HepG2 (cell line): Measurements from ENCODE around the gene KCNJ4. TPM values are rescaled to one million over a fixed set of nuclear protein-coding genes. Genes with fewer than 3 reads are reported as not detected.
A peak's percentile ranks its signal among the peaks of the same experiment; 100 is the strongest.

Experiments
- ATAC-seq: fragments of 200-7000 bp; cut with Tn5 transposase; 3 replicates; pipeline ENCODE4 v1.9.1; 2020; ENCODE audit warnings: mild to moderate bottlenecking, moderate library complexity
- BruUV-seq: library from RNA; stranded (reverse); fragments of 400-500 nt; replicated peaks from 2 replicates; lab custom pipeline; 2021; lab: Mats Ljungman, UMichigan
- CTCF ChIA-PET: fragments of 300-600 bp; formaldehyde crosslinking; extraction: SDS; loops from one replicate; lab custom pipeline; 2021; ENCODE audit warnings: low total read pairs, inconsistent platforms, low intra/inter-chr PET ratio; lab: Yijun Ruan, JAX
- POLR2A ChIA-PET: fragments of 350-600 bp; sonication (Branson Sonifier 250); formaldehyde crosslinking; loops from one replicate; lab custom pipeline; 2020; ENCODE audit warnings: antibody characterized with exemption, inconsistent platforms; lab: Yijun Ruan, JAX
- DNase-seq: peaks from one replicate; pipeline ENCODE4 v3.0.0-alpha.2; 2015; ENCODE audit warnings: low spot score
- FAIRE-seq: peaks from 3 replicates; lab custom pipeline; 2011; peaks lifted over from hg19 to GRCh38; lab: Jason Lieb, UNC
- H2AFZ ChIP-seq: one replicate; pipeline ENCODE4 v1.6.1; 2011; ENCODE audit warnings: low read length, inconsistent platforms
- H3K27ac ChIP-seq: fragments of 300-600 bp; 3 replicates; pipeline ENCODE4 v1.8.0; 2011; ENCODE audit warnings: mixed run types, mild to moderate bottlenecking, mixed read lengths, low read length, inconsistent platforms; ENCODE audit not compliant: insufficient read depth; ENCODE audit errors: extremely low read length
- H3K27me3 ChIP-seq, 2 experiments: fragments of 200-600 bp in 1 of 2; 2 replicates in 1 of 2; 3 replicates in 1 of 2; pipeline versions ENCODE4 v1.6.0 to v1.8.0; 2011; ENCODE audit warnings: low read length in 2 of 2, mild to moderate bottlenecking in 2 of 2, moderate library complexity in 2 of 2, inconsistent platforms in 1 of 2; ENCODE audit not compliant: insufficient read depth in 2 of 2, control insufficient read depth in 1 of 2
- H3K36me3 ChIP-seq, 2 experiments: fragments of 200-600 bp in 1 of 2; replicated peaks in 1 of 2; 2 replicates in 1 of 2; 3 replicates in 1 of 2; pipeline versions ENCODE4 v1.5.1 to v1.8.0; 2011; ENCODE audit warnings: low read length in 2 of 2, inconsistent platforms in 1 of 2; ENCODE audit not compliant: insufficient read depth in 2 of 2, control insufficient read depth in 1 of 2
- H3K4me1 ChIP-seq: 2 replicates; pipeline ENCODE4 v1.5.1; 2012; ENCODE audit warnings: low read length, inconsistent platforms; ENCODE audit not compliant: insufficient read depth
- H3K4me2 ChIP-seq: 2 replicates; pipeline ENCODE4 v1.6.0; 2011; ENCODE audit warnings: low read depth, low read length, inconsistent platforms
- H3K4me3 ChIP-seq, 3 experiments: fragments of 200-600 bp in 1 of 3; sonication (generic), shearing (Covaris generic) in 1 of 3; replicated peaks in 1 of 3; 2 replicates each; pipeline ENCODE4 v1.5.1; 2011 to 2016; ENCODE audit warnings: low read length in 3 of 3, inconsistent platforms in 2 of 3, low read depth in 2 of 3, mild to moderate bottlenecking in 2 of 3, control low read depth in 1 of 3, mixed read lengths in 1 of 3; ENCODE audit not compliant: insufficient read depth in 1 of 3
- H3K79me2 ChIP-seq: one replicate; pipeline ENCODE4 v1.6.1; 2011; ENCODE audit warnings: low read length, inconsistent platforms; ENCODE audit not compliant: insufficient read depth
- H3K9ac ChIP-seq: 2 replicates; pipeline ENCODE4 v1.6.0; 2011; ENCODE audit warnings: mild to moderate bottlenecking, low read depth, low read length, inconsistent platforms; ENCODE audit not compliant: insufficient read depth
- H3K9me3 ChIP-seq: 2 replicates; pipeline ENCODE4 v1.5.1; 2012; ENCODE audit warnings: mild to moderate bottlenecking, low read length
- H4K20me1 ChIP-seq: 2 replicates; pipeline ENCODE4 v1.6.0; 2011; ENCODE audit warnings: inconsistent platforms, mild to moderate bottlenecking, low read length, moderate library complexity; ENCODE audit not compliant: insufficient read depth
- AKNA ChIP-seq: sonication (generic); formaldehyde crosslinking; IDR thresholded peaks from 2 replicates; pipeline ENCODE4 v1.4.0; 2020; ENCODE audit warnings: missing genetic modification reagents, borderline replicate concordance
- CENPX ChIP-seq: sonication (generic); formaldehyde crosslinking; IDR thresholded peaks from 2 replicates; pipeline ENCODE4 v1.9.0; 2021; ENCODE audit warnings: mild to moderate bottlenecking, missing genetic modification reagents, moderate library complexity
- POLR2A ChIP-seq, 2 experiments: IDR thresholded peaks; 2 replicates each; pipeline ENCODE4 v1.6.1; 2011; ENCODE audit warnings: low read depth in 2 of 2, low read length in 2 of 2, mild to moderate bottlenecking in 1 of 2, moderate library complexity in 1 of 2; ENCODE audit not compliant: insufficient read depth in 1 of 2
- POLR2AphosphoS5 ChIP-seq: IDR thresholded peaks from 2 replicates; pipeline ENCODE4 v1.6.1; 2012; ENCODE audit warnings: low read depth, low read length
- POLR2G ChIP-seq: fragments of 200-400 bp; formaldehyde crosslinking; IDR thresholded peaks from 2 replicates; pipeline ENCODE4 v1.6.1; 2018; ENCODE audit warnings: mild to moderate bottlenecking, low read depth, low read length, moderate library complexity
- RBM22 ChIP-seq: fragments of 200-400 bp; formaldehyde crosslinking; optimal IDR thresholded peaks from 2 replicates; pipeline ENCODE3; 2017; ENCODE audit warnings: mild to moderate bottlenecking, low read length, moderate library complexity
- SPEN ChIP-seq: sonication (generic); formaldehyde crosslinking; IDR thresholded peaks from 2 replicates; pipeline ENCODE4 v1.5.1; 2020; ENCODE audit warnings: low read depth, mild to moderate bottlenecking, missing genetic modification reagents
- SSRP1 ChIP-seq: IDR thresholded peaks from 2 replicates; pipeline ENCODE4 v1.6.1; 2016; ENCODE audit warnings: control low read depth
- YEATS2 ChIP-seq: sonication (generic); formaldehyde crosslinking; IDR thresholded peaks from 2 replicates; pipeline ENCODE4 v1.4.0; 2020; ENCODE audit warnings: missing genetic modification reagents, borderline replicate concordance
- ZC3H13 ChIP-seq: sonication (generic); formaldehyde crosslinking; IDR thresholded peaks from 2 replicates; pipeline ENCODE4 v1.8.1; 2023; ENCODE audit warnings: mild to moderate bottlenecking, missing genetic modification reagents, moderate library complexity
- ZNF766 ChIP-seq: sonication (generic); formaldehyde crosslinking; IDR thresholded peaks from 2 replicates; pipeline ENCODE4 v1.5.0; 2020; ENCODE audit warnings: missing genetic modification reagents, borderline replicate concordance
- WGBS: methylation state at CpG from one replicate; pipeline ENCODE4 v1.1.6; 2017; ENCODE audit warnings: low lambda C conversion rate; 5-methylcytosine and 5-hydroxymethylcytosine counted together
- in situ Hi-C: cut with HindIII; loops from 2 replicates; pipeline ENCODE4 v1.10.0; 2017; ENCODE audit warnings: low pct_unique_long_range_greater_than_20kb; ENCODE audit not compliant: extremely low pct_ligation_motif_present
- intact Hi-C: fragments of 100-400 bp; cut with micrococcal nuclease; formaldehyde crosslinking; loops from one replicate; pipeline ENCODE4 v1.10.0; 2022; ENCODE audit not compliant: unreplicated experiment
- polyA plus RNA-seq, 8 experiments: library from polyadenylated mRNA; depleted of rRNA in 3 of 8; stranded (reverse) in 7 of 8; unstranded in 1 of 8; fragments of >200 nt; fragmentation: Illumina TruSeq in 4 of 8; extraction: Trizol in 4 of 8; gene quantifications; 2 replicates each; pipeline versions ENCODE4 v1.2.1 to v1.2.3, GENCODE V29; 2011 to 2016; ENCODE audit warnings: low read depth in 4 of 8, missing spikeins in 1 of 8, mixed read lengths in 1 of 8; ENCODE audit not compliant: insufficient read depth in 1 of 8
- total RNA-seq, 5 experiments: library from RNA; depleted of rRNA; stranded (reverse); fragments of >200 nt; fragmentation: Illumina TruSeq; extraction: Trizol; gene quantifications; 2 replicates each; pipeline ENCODE4 v1.2.3, GENCODE V29; 2016; ENCODE audit warnings: low read depth in 1 of 5

KCNJ4 gene
- total and polyA plus RNA-seq, 2 of the 13 experiments (the other 11 are each of a cell fraction or from before 2014, with no cell fraction given), result not detected

- POLR2A ChIA-PET, result interaction anchor here (0.6 to 2.2 kb wide), 2 partner anchors 8 to 13 kb away, joined by 3 to 18 read pairs; no protein-coding TSS in a partner anchor
These were observed 27.8 kb upstream of the KCNJ4 start for GRCh38 chr22:38482662-38483308.

More at GRCh38 chr22:38482662-38483308, 27.8 kb upstream of the KCNJ4 start:
- H3K27ac ChIP-seq, result no peak overlapping the region
- FAIRE-seq (no peak), ATAC-seq (no peak), DNase-seq (no peak)
- H3K79me2 ChIP-seq, result no peaks in the 10 kb centered on the region
- WGBS, result 100% methylated on average over 6 of the region's 6 CpGs
- no peaks in the 10 kb centered on the region for H3K9me3 ChIP-seq
- intact Hi-C loops (no loop called here), in situ Hi-C loops (no loop called here)
- no peak overlapping the region for H3K9ac ChIP-seq
- no peak overlapping the region for H3K4me2 ChIP-seq
- TF ChIP-seq POLR2G (peak; percentile 67), POLR2A (IDR thresholded peaks at IDR 0.05; ENCODE audit: insufficient read depth in 1 of 2, low read depth in 2 of 2, low read length in 2 of 2) (peak; percentile 23 to 37; a peak in 2 of 4 replicates), AKNA (CRISPR knock-in tag) (no peak), SSRP1 (CRISPR knock-in tag) (0 out of 2 replicates have a peak, but pooled peaks have one; percentile 48), POLR2AphosphoS5 (0 out of 2 replicates have a peak, but pooled peaks have one; percentile 2), YEATS2 (no peak), ZC3H13 (CRISPR knock-in tag) (peak; percentile 44; the same call in 1 of the 2 replicates), CENPX (CRISPR knock-in tag) (no peak), ZNF766 (CRISPR knock-in tag) (no peak), RBM22 (peak; percentile 92), SPEN (CRISPR knock-in tag) (no peak)
- peaks cover 4% of the 10 kb centered on the region for H3K4me1 ChIP-seq
- CTCF ChIA-PET, result no interaction called here
- peaks cover 12 to 42% of the 10 kb centered on the region in 2 experiments for H3K36me3 ChIP-seq
- H4K20me1 ChIP-seq, result peaks cover 3% of the 10 kb centered on the region
- TSS peak; percentile 72 for BruUV-seq
- H2AFZ ChIP-seq, result no peak overlapping the region
- no peaks in the 10 kb centered on the region for H3K27me3 ChIP-seq
- H3K4me3 ChIP-seq, result no peak overlapping the region
